ENCODE data around the gene AGAP2. TPM values are rescaled to one million over a fixed set of nuclear protein-coding genes. Genes with fewer than 3 reads are reported as not detected.

Gene AGAP2
- polyA plus RNA-seq, 1 donor (not counting 4 experiments of a cell fraction or from before 2014, with no cell fraction given): 0.13 TPM

- Histone ChIP-seq H3K9me1 (ENCODE audit: control insufficient read depth, extremely low read depth, insufficient read depth, low read length) (no peaks in the 10 kb centered on the region), H3K4me3 (ENCODE audit: control insufficient read depth in 2 of 3, extremely low read depth in 1 of 3, insufficient read depth in 2 of 3, low read depth in 1 of 3, low read length in 3 of 3) (no peak overlapping the region), H3K9me3 (ENCODE audit: control insufficient read depth, low read depth, low read length) (no peaks in the 10 kb centered on the region), H3K27me3 (ENCODE audit: control insufficient read depth, extremely low read depth, insufficient read depth, low read length) (peaks cover 46% of the 10 kb centered on the region), H2AFZ (ENCODE audit: control insufficient read depth, low read length) (no peak overlapping the region), H3K9ac (ENCODE audit: control insufficient read depth, extremely low read depth, insufficient read depth, low read length) (no peak overlapping the region), H3K27ac (ENCODE audit: control insufficient read depth, insufficient read depth, low read length) (no peak overlapping the region), H3K36me3 (ENCODE audit: control insufficient read depth in 2 of 2, extremely low read depth in 1 of 2, insufficient read depth in 2 of 2, low read length in 2 of 2) (no peaks in the 10 kb centered on the region), H4K20me1 (ENCODE audit: control insufficient read depth, extremely low read depth, insufficient read depth, low read length) (no peaks in the 10 kb centered on the region), H3K4me2 (ENCODE audit: control insufficient read depth, extremely low read depth, insufficient read depth, low read depth, low read length) (no peak overlapping the region), H3K4me1 (ENCODE audit: control insufficient read depth, extremely low read depth, insufficient read depth, low read length) (peaks cover 15% of the 10 kb centered on the region), H3K79me2 (ENCODE audit: control insufficient read depth, insufficient read depth, low read length) (no peaks in the 10 kb centered on the region)
- TF ChIP-seq CTCF (optimal IDR thresholded peaks at IDR 0.05 in 1 of 3, IDR thresholded peaks at IDR 0.05 in 1 of 3, conservative IDR thresholded peaks at IDR 0.05 in 1 of 3; ENCODE audit: extremely low read depth in 1 of 3, insufficient read depth in 2 of 3, low read length in 3 of 3): no peak
- TF ChIP-seq EZH2 (IDR thresholded peaks at IDR 0.05; ENCODE audit: low read length): no peak
- FAIRE-seq (no peak), DNase-seq (ENCODE audit: low read depth, low spot score) (no peak)
- dilution Hi-C loops (cut with MboI; ENCODE audit: extremely low pct_ligation_motif_present, low sequenced_read_pairs): loop anchor here (25.0 kb wide), 1 partner anchor 147 kb away; the partner anchor contains the start of gene PIP4K2C
Measured at GRCh38 chr12:57734591-57734990, 4.0 kb downstream of the AGAP2 start.

- Histone ChIP-seq H2AFZ (ENCODE audit: control insufficient read depth, low read length) (no peak overlapping the region), H3K4me2 (ENCODE audit: control insufficient read depth, extremely low read depth, insufficient read depth, low read depth, low read length) (no peak overlapping the region), H4K20me1 (ENCODE audit: control insufficient read depth, extremely low read depth, insufficient read depth, low read length) (no peaks in the 10 kb centered on the region), H3K27me3 (ENCODE audit: control insufficient read depth, extremely low read depth, insufficient read depth, low read length) (peaks cover 40% of the 10 kb centered on the region), H3K36me3 (ENCODE audit: control insufficient read depth in 2 of 2, extremely low read depth in 1 of 2, insufficient read depth in 2 of 2, low read length in 2 of 2) (no peaks in the 10 kb centered on the region), H3K9me1 (ENCODE audit: control insufficient read depth, extremely low read depth, insufficient read depth, low read length) (no peaks in the 10 kb centered on the region), H3K4me3 (ENCODE audit: control insufficient read depth in 2 of 3, extremely low read depth in 1 of 3, insufficient read depth in 2 of 3, low read depth in 1 of 3, low read length in 3 of 3) (no peak overlapping the region), H3K4me1 (ENCODE audit: control insufficient read depth, extremely low read depth, insufficient read depth, low read length) (peaks cover 15% of the 10 kb centered on the region), H3K27ac (ENCODE audit: control insufficient read depth, insufficient read depth, low read length) (no peak overlapping the region), H3K9ac (ENCODE audit: control insufficient read depth, extremely low read depth, insufficient read depth, low read length) (no peak overlapping the region), H3K79me2 (ENCODE audit: control insufficient read depth, insufficient read depth, low read length) (no peaks in the 10 kb centered on the region), H3K9me3 (ENCODE audit: control insufficient read depth, low read depth, low read length) (no peaks in the 10 kb centered on the region)
- TF ChIP-seq EZH2 (IDR thresholded peaks at IDR 0.05; ENCODE audit: low read length): no peak
- TF ChIP-seq CTCF (optimal IDR thresholded peaks at IDR 0.05 in 1 of 3, IDR thresholded peaks at IDR 0.05 in 1 of 3, conservative IDR thresholded peaks at IDR 0.05 in 1 of 3; ENCODE audit: extremely low read depth in 1 of 3, insufficient read depth in 2 of 3, low read length in 3 of 3): no peak
- no peak for DNase-seq (ENCODE audit: low read depth, low spot score)
- dilution Hi-C loops (cut with MboI; ENCODE audit: extremely low pct_ligation_motif_present, low sequenced_read_pairs): loop anchor here (25.0 kb wide), 1 partner anchor 147 kb away; the partner anchor contains the start of gene PIP4K2C
- FAIRE-seq: no peak
Measured at GRCh38 chr12:57733928-57734327, 4.6 kb downstream of the AGAP2 start.
